Ovary (tissue), 3 donors: ENCODE results near the gene CACFD1.

Experiments used
- CTCF ChIP-seq, 3 donors: fragments of 450-650 bp in 2 of 3; fragments of 200-600 bp in 1 of 3; IDR thresholded peaks; one replicate each; pipeline versions ENCODE4 v1.5.1 to v1.8.0; 2016 to 2022; ENCODE audit warnings: antibody characterized with exemption in 3 of 3, mild to moderate bottlenecking in 1 of 3
- POLR2A ChIP-seq: fragments of 450-650 bp; IDR thresholded peaks from one replicate; pipeline ENCODE4 v1.6.1; 2017; ENCODE audit warnings: antibody characterized with exemption, mild to moderate bottlenecking, moderate library complexity
- donor health status: DM: no; HTN: no; CAD: no.

DNA sequence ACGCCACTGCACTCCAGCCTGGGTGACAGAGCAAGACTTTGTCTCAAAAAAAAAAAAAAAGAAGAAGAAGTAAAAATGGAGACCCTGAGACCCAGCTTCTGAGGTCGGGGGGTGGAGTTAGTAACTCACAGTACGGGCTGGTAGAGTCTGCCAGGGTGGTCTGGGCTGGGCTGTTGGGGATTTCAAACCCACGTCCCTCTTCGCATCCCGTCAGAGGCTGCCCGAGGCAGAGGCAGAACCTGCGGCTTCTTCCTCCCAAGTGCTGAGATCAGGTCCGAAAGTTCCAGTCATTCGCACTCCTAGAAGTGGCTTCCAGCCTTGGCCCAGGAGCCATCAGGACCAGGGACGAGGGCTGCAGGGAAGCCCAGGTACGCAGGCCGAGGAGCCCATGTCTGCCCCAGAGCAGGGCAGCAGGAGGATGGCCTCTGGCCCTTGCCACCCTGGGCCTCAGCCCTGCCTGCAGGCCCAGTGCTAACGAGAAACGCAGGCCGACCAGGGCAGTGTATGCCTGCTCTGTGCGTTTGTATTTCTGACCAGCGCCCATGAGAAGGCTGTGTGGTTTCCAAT, 29.0 kb downstream of the CACFD1 start:
- TF ChIP-seq CTCF (IDR thresholded peaks at IDR 0.05) (no peak), POLR2A (no peak)
